ENCODE measurements around the gene PCDHB1. TPM values are rescaled to one million over a fixed set of nuclear protein-coding genes. Genes with fewer than 3 reads are reported as not detected.
A peak's percentile ranks its signal among the peaks of the same experiment; 100 is the strongest.

PCDHB1 gene
- total and polyA plus RNA-seq, 2 donors (not counting 3 experiments of a cell fraction or from before 2014, with no cell fraction given) = not detected

GRCh38 chr5:141001844-141002604 lies 49.1 kb upstream of the PCDHB1 start:
- Histone ChIP-seq H4K20me1 (replicated peaks; ENCODE audit: control insufficient read depth, extremely low read depth, insufficient read depth, low read length) (no peaks in the 10 kb centered on the region), H3K27me3 (ENCODE audit: control insufficient read depth in 2 of 2, insufficient read depth in 2 of 2, low read length in 2 of 2) (no peaks in the 10 kb centered on the region), H3K4me3 (replicated peaks in 1 of 3; ENCODE audit: insufficient read depth in 1 of 3, low read depth in 1 of 3, low read length in 3 of 3) (peak overlapping the region; percentile 6 to 31 (median 12)), H3K9me3 (replicated peaks; ENCODE audit: control insufficient read depth, insufficient read depth, low read length) (no peaks in the 10 kb centered on the region), H3K27ac (ENCODE audit: insufficient read depth, low read depth, low read length) (no peak overlapping the region), H3K4me1 (ENCODE audit: control insufficient read depth, extremely low read depth, insufficient read depth, low read length) (peaks cover 6% of the 10 kb centered on the region), H3K9ac (replicated peaks; ENCODE audit: extremely low read depth, insufficient read depth, low read length) (no peak overlapping the region), H3K36me3 (ENCODE audit: control insufficient read depth in 2 of 2, extremely low read depth in 1 of 2, insufficient read depth in 2 of 2, low read length in 2 of 2) (no peaks in the 10 kb centered on the region), H2AFZ (ENCODE audit: low read depth, low read length) (peak overlapping the region; percentile 52), H3K4me2 (ENCODE audit: insufficient read depth, low read length) (peak overlapping the region; percentile 54), H3K79me2 (ENCODE audit: control insufficient read depth, insufficient read depth, low read length) (no peaks in the 10 kb centered on the region), H3K9me1 (replicated peaks; ENCODE audit: control insufficient read depth, extremely low read depth, insufficient read depth, low read length) (no peaks in the 10 kb centered on the region)
- BruUV-seq (replicated peaks) = no TSS peak
- intact Hi-C loops (cut with micrococcal nuclease) = no loop called here
- POLR2A ChIA-PET = no interaction called here
- CTCF ChIA-PET = no interaction called here
- FAIRE-seq (peak; percentile 58), DNase-seq (ENCODE audit: low read depth, low spot score) (peak; percentile 12)
- TF ChIP-seq MYC (IDR thresholded peaks at IDR 0.05; ENCODE audit: low read depth, low read length) = no peak
- TF ChIP-seq, protein P1, sequence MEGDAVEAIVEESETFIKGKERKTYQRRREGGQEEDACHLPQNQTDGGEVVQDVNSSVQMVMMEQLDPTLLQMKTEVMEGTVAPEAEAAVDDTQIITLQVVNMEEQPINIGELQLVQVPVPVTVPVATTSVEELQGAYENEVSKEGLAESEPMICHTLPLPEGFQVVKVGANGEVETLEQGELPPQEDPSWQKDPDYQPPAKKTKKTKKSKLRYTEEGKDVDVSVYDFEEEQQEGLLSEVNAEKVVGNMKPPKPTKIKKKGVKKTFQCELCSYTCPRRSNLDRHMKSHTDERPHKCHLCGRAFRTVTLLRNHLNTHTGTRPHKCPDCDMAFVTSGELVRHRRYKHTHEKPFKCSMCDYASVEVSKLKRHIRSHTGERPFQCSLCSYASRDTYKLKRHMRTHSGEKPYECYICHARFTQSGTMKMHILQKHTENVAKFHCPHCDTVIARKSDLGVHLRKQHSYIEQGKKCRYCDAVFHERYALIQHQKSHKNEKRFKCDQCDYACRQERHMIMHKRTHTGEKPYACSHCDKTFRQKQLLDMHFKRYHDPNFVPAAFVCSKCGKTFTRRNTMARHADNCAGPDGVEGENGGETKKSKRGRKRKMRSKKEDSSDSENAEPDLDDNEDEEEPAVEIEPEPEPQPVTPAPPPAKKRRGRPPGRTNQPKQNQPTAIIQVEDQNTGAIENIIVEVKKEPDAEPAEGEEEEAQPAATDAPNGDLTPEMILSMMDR (IDR thresholded peaks at IDR 0.05; ENCODE audit: extremely low read depth in 1 of 2, insufficient read depth in 1 of 2, low read depth in 1 of 2, low read length in 2 of 2) = no peak
- TF ChIP-seq POLR2A (IDR thresholded peaks at IDR 0.05; ENCODE audit: low read depth, low read length) = no peak
- TF ChIP-seq JUN (IDR thresholded peaks at IDR 0.05; ENCODE audit: borderline replicate concordance, insufficient read depth, insufficient read length, low read depth) = no peak
- dilution Hi-C loops (cut with MboI; ENCODE audit: extremely low pct_ligation_motif_present, low sequenced_read_pairs) = no loop called here

GRCh38 chr5:141002605-141002965 lies 48.6 kb upstream of the PCDHB1 start:
- no peaks in the 10 kb centered on the region for H3K9me1 ChIP-seq (replicated peaks; ENCODE audit: control insufficient read depth, extremely low read depth, insufficient read depth, low read length)
- intact Hi-C loops (cut with micrococcal nuclease) (no loop called here), dilution Hi-C loops (cut with MboI; ENCODE audit: extremely low pct_ligation_motif_present, low sequenced_read_pairs) (no loop called here)
- no peaks in the 10 kb centered on the region for H3K9me3 ChIP-seq (replicated peaks; ENCODE audit: control insufficient read depth, insufficient read depth, low read length)
- peaks cover 6% of the 10 kb centered on the region for H3K4me1 ChIP-seq (ENCODE audit: control insufficient read depth, extremely low read depth, insufficient read depth, low read length)
- H3K27me3 ChIP-seq (ENCODE audit: control insufficient read depth in 2 of 2, insufficient read depth in 2 of 2, low read length in 2 of 2) = no peaks in the 10 kb centered on the region
- no peak overlapping the region for H3K9ac ChIP-seq (replicated peaks; ENCODE audit: extremely low read depth, insufficient read depth, low read length)
- POLR2A ChIA-PET = no interaction called here
- H3K79me2 ChIP-seq (ENCODE audit: control insufficient read depth, insufficient read depth, low read length) = no peaks in the 10 kb centered on the region
- FAIRE-seq (no peak), DNase-seq (ENCODE audit: low read depth, low spot score) (no peak)
- H3K4me3 ChIP-seq (replicated peaks in 1 of 3; ENCODE audit: insufficient read depth in 1 of 3, low read depth in 1 of 3, low read length in 3 of 3) = no peak overlapping the region
- no peaks in the 10 kb centered on the region for H3K36me3 ChIP-seq (ENCODE audit: control insufficient read depth in 2 of 2, extremely low read depth in 1 of 2, insufficient read depth in 2 of 2, low read length in 2 of 2)
- no peak overlapping the region for H3K4me2 ChIP-seq (ENCODE audit: insufficient read depth, low read length)
- H3K27ac ChIP-seq (ENCODE audit: insufficient read depth, low read depth, low read length) = no peak overlapping the region
- H4K20me1 ChIP-seq (replicated peaks; ENCODE audit: control insufficient read depth, extremely low read depth, insufficient read depth, low read length) = no peaks in the 10 kb centered on the region
- TF ChIP-seq FOS (IDR thresholded peaks at IDR 0.05; ENCODE audit: borderline replicate concordance, insufficient read depth, low read length) (no peak), EZH2 (IDR thresholded peaks at IDR 0.05; ENCODE audit: borderline replicate concordance, low read depth, low read length, severe bottlenecking) (no peak), GATA2 (IDR thresholded peaks at IDR 0.05; ENCODE audit: insufficient read depth, insufficient read length, low read depth, low read length) (no peak), POLR2A (IDR thresholded peaks at IDR 0.05; ENCODE audit: low read depth, low read length) (no peak), POLR2AphosphoS5 (IDR thresholded peaks at IDR 0.05; ENCODE audit: insufficient read depth, low read depth, low read length) (no peak)
- no peak overlapping the region for H2AFZ ChIP-seq (ENCODE audit: low read depth, low read length)
- BruUV-seq (replicated peaks) = no TSS peak
- CTCF ChIA-PET = no interaction called here
